GM12878 (cell line): ENCODE measurements around the gene MMP12.

Experiments
- CTCF ChIP-seq, 3 experiments: IDR thresholded peaks in 2 of 3; conservative IDR thresholded peaks in 1 of 3; 2 replicates each; pipeline ENCODE4 v1.5.1; 2011; ENCODE audit warnings: low read depth in 3 of 3, low read length in 3 of 3, mild to moderate bottlenecking in 3 of 3, control low read depth in 2 of 3, moderate library complexity in 2 of 3, inconsistent platforms in 1 of 3, mixed read lengths in 1 of 3; ENCODE audit not compliant: control insufficient read depth in 2 of 3, insufficient read depth in 1 of 3; ENCODE audit errors: extremely low read depth in 1 of 3
- EZH2 ChIP-seq: IDR thresholded peaks from 2 replicates; pipeline ENCODE4 v1.6.1; 2012; ENCODE audit warnings: low read depth, mild to moderate bottlenecking, control low read depth, inconsistent platforms, low read length, borderline replicate concordance; ENCODE audit not compliant: control insufficient read depth
- MAX ChIP-seq: IDR thresholded peaks from 2 replicates; pipeline ENCODE4 v1.6.1; 2012; ENCODE audit warnings: low read depth, low read length, improper control_type of control experiment
- NR2F1 ChIP-seq: fragments of 450-650 bp; conservative IDR thresholded peaks from 2 replicates; pipeline ENCODE4 v1.6.1; 2017; ENCODE audit warnings: mild to moderate bottlenecking
- PAX5 ChIP-seq: IDR thresholded peaks from 2 replicates; pipeline ENCODE4 v1.6.1; 2011; ENCODE audit warnings: low read depth, low read length, borderline replicate concordance
- PKNOX1 ChIP-seq: fragments of 450-650 bp; IDR thresholded peaks from 2 replicates; pipeline ENCODE4 v1.6.1; 2016; ENCODE audit warnings: mild to moderate bottlenecking
- PML ChIP-seq: IDR thresholded peaks from 2 replicates; pipeline ENCODE4 v1.6.1; 2012; ENCODE audit warnings: low read length, inconsistent platforms
- POLR2AphosphoS5 ChIP-seq: IDR thresholded peaks from 2 replicates; pipeline ENCODE4 v1.6.1; 2011; ENCODE audit warnings: mild to moderate bottlenecking, low read length, inconsistent platforms
- RELA ChIP-seq: fragments of 450-650 bp; IDR thresholded peaks from 2 replicates; pipeline ENCODE4 v1.8.0; 2014; ENCODE audit warnings: borderline replicate concordance; ENCODE audit not compliant: partially characterized antibody
- SREBF2 ChIP-seq: IDR thresholded peaks from 2 replicates; pipeline ENCODE4 v1.6.1; 2012; ENCODE audit warnings: mild to moderate bottlenecking, low read length
- TF ChIP-seq, protein P1 (sequence below): fragments of 450-650 bp; IDR thresholded peaks from 2 replicates; pipeline ENCODE4 v1.6.1; 2017; ENCODE audit warnings: mild to moderate bottlenecking, low read depth, inconsistent platforms; ENCODE audit not compliant: poor library complexity, severe bottlenecking
- TF ChIP-seq, protein P2 (sequence below): IDR thresholded peaks from 2 replicates; pipeline ENCODE4 v1.6.1; 2012; ENCODE audit warnings: mild to moderate bottlenecking, low read depth, low read length
- TF ChIP-seq, protein P3 (sequence below): fragments of 450-650 bp; IDR thresholded peaks from 2 replicates; pipeline ENCODE4 v1.6.1; 2018; ENCODE audit warnings: mild to moderate bottlenecking, low read depth, moderate library complexity; ENCODE audit not compliant: partially characterized antibody
- TF ChIP-seq, protein P4 (sequence below): fragments of 450-650 bp; IDR thresholded peaks from 2 replicates; pipeline ENCODE4 v1.6.1; 2016; ENCODE audit warnings: mild to moderate bottlenecking

- TF ChIP-seq CTCF (IDR thresholded peaks at IDR 0.05 in 2 of 3, conservative IDR thresholded peaks at IDR 0.05 in 1 of 3; ENCODE audit: control insufficient read depth in 2 of 3, extremely low read depth in 1 of 3, insufficient read depth in 1 of 3, low read depth in 3 of 3, low read length in 3 of 3), result no peak
- no peak for TF ChIP-seq MAX
- TF ChIP-seq, protein P1, sequence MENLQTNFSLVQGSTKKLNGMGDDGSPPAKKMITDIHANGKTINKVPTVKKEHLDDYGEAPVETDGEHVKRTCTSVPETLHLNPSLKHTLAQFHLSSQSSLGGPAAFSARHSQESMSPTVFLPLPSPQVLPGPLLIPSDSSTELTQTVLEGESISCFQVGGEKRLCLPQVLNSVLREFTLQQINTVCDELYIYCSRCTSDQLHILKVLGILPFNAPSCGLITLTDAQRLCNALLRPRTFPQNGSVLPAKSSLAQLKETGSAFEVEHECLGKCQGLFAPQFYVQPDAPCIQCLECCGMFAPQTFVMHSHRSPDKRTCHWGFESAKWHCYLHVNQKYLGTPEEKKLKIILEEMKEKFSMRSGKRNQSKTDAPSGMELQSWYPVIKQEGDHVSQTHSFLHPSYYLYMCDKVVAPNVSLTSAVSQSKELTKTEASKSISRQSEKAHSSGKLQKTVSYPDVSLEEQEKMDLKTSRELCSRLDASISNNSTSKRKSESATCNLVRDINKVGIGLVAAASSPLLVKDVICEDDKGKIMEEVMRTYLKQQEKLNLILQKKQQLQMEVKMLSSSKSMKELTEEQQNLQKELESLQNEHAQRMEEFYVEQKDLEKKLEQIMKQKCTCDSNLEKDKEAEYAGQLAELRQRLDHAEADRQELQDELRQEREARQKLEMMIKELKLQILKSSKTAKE, result no peak
- no peak for TF ChIP-seq SREBF2
- no peak for TF ChIP-seq NR2F1
- TF ChIP-seq, protein P2, sequence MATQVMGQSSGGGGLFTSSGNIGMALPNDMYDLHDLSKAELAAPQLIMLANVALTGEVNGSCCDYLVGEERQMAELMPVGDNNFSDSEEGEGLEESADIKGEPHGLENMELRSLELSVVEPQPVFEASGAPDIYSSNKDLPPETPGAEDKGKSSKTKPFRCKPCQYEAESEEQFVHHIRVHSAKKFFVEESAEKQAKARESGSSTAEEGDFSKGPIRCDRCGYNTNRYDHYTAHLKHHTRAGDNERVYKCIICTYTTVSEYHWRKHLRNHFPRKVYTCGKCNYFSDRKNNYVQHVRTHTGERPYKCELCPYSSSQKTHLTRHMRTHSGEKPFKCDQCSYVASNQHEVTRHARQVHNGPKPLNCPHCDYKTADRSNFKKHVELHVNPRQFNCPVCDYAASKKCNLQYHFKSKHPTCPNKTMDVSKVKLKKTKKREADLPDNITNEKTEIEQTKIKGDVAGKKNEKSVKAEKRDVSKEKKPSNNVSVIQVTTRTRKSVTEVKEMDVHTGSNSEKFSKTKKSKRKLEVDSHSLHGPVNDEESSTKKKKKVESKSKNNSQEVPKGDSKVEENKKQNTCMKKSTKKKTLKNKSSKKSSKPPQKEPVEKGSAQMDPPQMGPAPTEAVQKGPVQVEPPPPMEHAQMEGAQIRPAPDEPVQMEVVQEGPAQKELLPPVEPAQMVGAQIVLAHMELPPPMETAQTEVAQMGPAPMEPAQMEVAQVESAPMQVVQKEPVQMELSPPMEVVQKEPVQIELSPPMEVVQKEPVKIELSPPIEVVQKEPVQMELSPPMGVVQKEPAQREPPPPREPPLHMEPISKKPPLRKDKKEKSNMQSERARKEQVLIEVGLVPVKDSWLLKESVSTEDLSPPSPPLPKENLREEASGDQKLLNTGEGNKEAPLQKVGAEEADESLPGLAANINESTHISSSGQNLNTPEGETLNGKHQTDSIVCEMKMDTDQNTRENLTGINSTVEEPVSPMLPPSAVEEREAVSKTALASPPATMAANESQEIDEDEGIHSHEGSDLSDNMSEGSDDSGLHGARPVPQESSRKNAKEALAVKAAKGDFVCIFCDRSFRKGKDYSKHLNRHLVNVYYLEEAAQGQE, result no peak
- no peak for TF ChIP-seq PKNOX1
- no peak for TF ChIP-seq PAX5
- TF ChIP-seq PML, result no peak
- TF ChIP-seq RELA, result no peak
- no peak for TF ChIP-seq POLR2AphosphoS5
- TF ChIP-seq, protein P3, sequence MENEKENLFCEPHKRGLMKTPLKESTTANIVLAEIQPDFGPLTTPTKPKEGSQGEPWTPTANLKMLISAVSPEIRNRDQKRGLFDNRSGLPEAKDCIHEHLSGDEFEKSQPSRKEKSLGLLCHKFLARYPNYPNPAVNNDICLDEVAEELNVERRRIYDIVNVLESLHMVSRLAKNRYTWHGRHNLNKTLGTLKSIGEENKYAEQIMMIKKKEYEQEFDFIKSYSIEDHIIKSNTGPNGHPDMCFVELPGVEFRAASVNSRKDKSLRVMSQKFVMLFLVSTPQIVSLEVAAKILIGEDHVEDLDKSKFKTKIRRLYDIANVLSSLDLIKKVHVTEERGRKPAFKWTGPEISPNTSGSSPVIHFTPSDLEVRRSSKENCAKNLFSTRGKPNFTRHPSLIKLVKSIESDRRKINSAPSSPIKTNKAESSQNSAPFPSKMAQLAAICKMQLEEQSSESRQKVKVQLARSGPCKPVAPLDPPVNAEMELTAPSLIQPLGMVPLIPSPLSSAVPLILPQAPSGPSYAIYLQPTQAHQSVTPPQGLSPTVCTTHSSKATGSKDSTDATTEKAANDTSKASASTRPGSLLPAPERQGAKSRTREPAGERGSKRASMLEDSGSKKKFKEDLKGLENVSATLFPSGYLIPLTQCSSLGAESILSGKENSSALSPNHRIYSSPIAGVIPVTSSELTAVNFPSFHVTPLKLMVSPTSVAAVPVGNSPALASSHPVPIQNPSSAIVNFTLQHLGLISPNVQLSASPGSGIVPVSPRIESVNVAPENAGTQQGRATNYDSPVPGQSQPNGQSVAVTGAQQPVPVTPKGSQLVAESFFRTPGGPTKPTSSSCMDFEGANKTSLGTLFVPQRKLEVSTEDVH, result no peak
- TF ChIP-seq, protein P4, sequence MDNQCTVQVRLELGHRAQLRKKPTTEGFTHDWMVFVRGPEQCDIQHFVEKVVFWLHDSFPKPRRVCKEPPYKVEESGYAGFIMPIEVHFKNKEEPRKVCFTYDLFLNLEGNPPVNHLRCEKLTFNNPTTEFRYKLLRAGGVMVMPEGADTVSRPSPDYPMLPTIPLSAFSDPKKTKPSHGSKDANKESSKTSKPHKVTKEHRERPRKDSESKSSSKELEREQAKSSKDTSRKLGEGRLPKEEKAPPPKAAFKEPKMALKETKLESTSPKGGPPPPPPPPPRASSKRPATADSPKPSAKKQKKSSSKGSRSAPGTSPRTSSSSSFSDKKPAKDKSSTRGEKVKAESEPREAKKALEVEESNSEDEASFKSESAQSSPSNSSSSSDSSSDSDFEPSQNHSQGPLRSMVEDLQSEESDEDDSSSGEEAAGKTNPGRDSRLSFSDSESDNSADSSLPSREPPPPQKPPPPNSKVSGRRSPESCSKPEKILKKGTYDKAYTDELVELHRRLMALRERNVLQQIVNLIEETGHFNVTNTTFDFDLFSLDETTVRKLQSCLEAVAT, result no peak
- no peak for TF ChIP-seq EZH2
These were observed 25.6 kb upstream of the MMP12 start for GRCh38 chr11:102900346-102900745.
